Mononuclear cell (primary cell): ENCODE measurements around the gene C5orf24. TPM values are rescaled to one million over a fixed set of nuclear protein-coding genes. Genes with fewer than 3 reads are reported as not detected.

Experiments
- total RNA-seq: library from RNA; depleted of rRNA; stranded (reverse); fragments of >200 nt; gene quantifications from one replicate; pipeline ENCODE4 v1.2.3, GENCODE V29; 2012

The C5orf24 gene
- total RNA-seq, 1 donor = 38.1 TPM

Other genes starting within 250 kb of the C5orf24 start
- gene SAR1B, start 213.1 kb upstream of the C5orf24 start, total RNA-seq = 44.4 TPM
- 20.3 TPM for gene SEC24A, start 197.2 kb upstream of the C5orf24 start, total RNA-seq
- gene CAMLG, start 107.4 kb upstream of the C5orf24 start, total RNA-seq = 41.0 TPM
- 38.0 TPM for gene DDX46, start 87.2 kb upstream of the C5orf24 start, total RNA-seq
- 16.4 TPM for gene TXNDC15, start 28.4 kb downstream of the C5orf24 start, total RNA-seq
- 5.0 TPM for gene PCBD2, start 59.2 kb downstream of the C5orf24 start, total RNA-seq
- gene CATSPER3, start 121.9 kb downstream of the C5orf24 start, total RNA-seq = 0.10 TPM
- not detected for gene PITX1, start 188.3 kb downstream of the C5orf24 start, total RNA-seq